IPS-18a (cell line): Measurements from ENCODE around the gene TBC1D22A.

ENCODE experiments used
- H3K27ac ChIP-seq: one replicate; pipeline ENCODE4 v1.5.1; 2013; ENCODE audit warnings: low read length
- H3K27me3 ChIP-seq: one replicate; pipeline ENCODE4 v1.6.1; 2013; ENCODE audit warnings: mild to moderate bottlenecking, low read length; ENCODE audit not compliant: control insufficient read depth, insufficient read depth
- H3K36me3 ChIP-seq: one replicate; pipeline ENCODE4 v1.6.1; 2013; ENCODE audit warnings: low read depth, low read length; ENCODE audit not compliant: control insufficient read depth
- H3K4me1 ChIP-seq: one replicate; pipeline ENCODE4 v1.6.1; 2013; ENCODE audit warnings: low read depth, low read length; ENCODE audit not compliant: control insufficient read depth
- H3K4me3 ChIP-seq: one replicate; pipeline ENCODE4 v1.5.1; 2013; ENCODE audit warnings: low read length
- H3K9ac ChIP-seq: one replicate; pipeline ENCODE4 v1.6.1; 2013; ENCODE audit warnings: mild to moderate bottlenecking, low read length, moderate library complexity
- H3K9me3 ChIP-seq: one replicate; pipeline ENCODE4 v1.6.1; 2013; ENCODE audit warnings: low read depth, low read length; ENCODE audit not compliant: control insufficient read depth

The TBC1D22A gene

GRCh38 chr22:47022075-47022473 is 259.6 kb downstream of the TBC1D22A start:
- Histone ChIP-seq H3K9ac (no peak overlapping the region), H3K36me3 (no peaks in the 10 kb centered on the region), H3K4me3 (no peak overlapping the region), H3K9me3 (no peaks in the 10 kb centered on the region), H3K27ac (no peak overlapping the region), H3K4me1 (peaks cover 6% of the 10 kb centered on the region), H3K27me3 (no peaks in the 10 kb centered on the region)

- no peaks in the 10 kb centered on the region for H3K27me3 ChIP-seq
- H3K9me3 ChIP-seq, result no peaks in the 10 kb centered on the region
- H3K4me1 ChIP-seq, result peaks cover 8% of the 10 kb centered on the region
- H3K4me3 ChIP-seq, result no peak overlapping the region
- no peak overlapping the region for H3K27ac ChIP-seq
- H3K9ac ChIP-seq, result no peak overlapping the region
- no peaks in the 10 kb centered on the region for H3K36me3 ChIP-seq
Measured at GRCh38 chr22:47022475-47022874, 260.0 kb downstream of the TBC1D22A start.

- Histone ChIP-seq H3K9ac (no peak overlapping the region), H3K27ac (no peak overlapping the region), H3K4me1 (peaks cover 20% of the 10 kb centered on the region), H3K9me3 (no peaks in the 10 kb centered on the region), H3K36me3 (no peaks in the 10 kb centered on the region), H3K27me3 (peaks cover 6% of the 10 kb centered on the region), H3K4me3 (no peak overlapping the region)
Measured at GRCh38 chr22:47023871-47024270, 261.4 kb downstream of the TBC1D22A start.

GRCh38 chr22:47027766-47028165 is 265.3 kb downstream of the TBC1D22A start:
- peaks cover 6% of the 10 kb centered on the region for H3K27me3 ChIP-seq
- H3K4me3 ChIP-seq, result no peak overlapping the region
- H3K36me3 ChIP-seq, result no peaks in the 10 kb centered on the region
- no peak overlapping the region for H3K27ac ChIP-seq
- peaks cover 25% of the 10 kb centered on the region for H3K4me1 ChIP-seq
- H3K9ac ChIP-seq, result no peak overlapping the region
- no peaks in the 10 kb centered on the region for H3K9me3 ChIP-seq

- Histone ChIP-seq H3K27ac (no peak overlapping the region), H3K36me3 (no peaks in the 10 kb centered on the region), H3K9ac (no peak overlapping the region), H3K27me3 (peaks cover 6% of the 10 kb centered on the region), H3K4me1 (peaks cover 25% of the 10 kb centered on the region), H3K9me3 (no peaks in the 10 kb centered on the region), H3K4me3 (no peak overlapping the region)
Measured at GRCh38 chr22:47029244-47030074, 267.0 kb downstream of the TBC1D22A start.

GRCh38 chr22:47030143-47030661 is 267.8 kb downstream of the TBC1D22A start:
- H3K4me1 ChIP-seq, result peaks cover 25% of the 10 kb centered on the region
- H3K27me3 ChIP-seq, result peaks cover 6% of the 10 kb centered on the region
- H3K9ac ChIP-seq, result no peak overlapping the region
- no peaks in the 10 kb centered on the region for H3K9me3 ChIP-seq
- H3K27ac ChIP-seq, result no peak overlapping the region
- H3K4me3 ChIP-seq, result no peak overlapping the region
- H3K36me3 ChIP-seq, result no peaks in the 10 kb centered on the region

- Histone ChIP-seq H3K36me3 (no peaks in the 10 kb centered on the region), H3K4me3 (no peak overlapping the region), H3K9me3 (no peaks in the 10 kb centered on the region), H3K27me3 (peaks cover 6% of the 10 kb centered on the region), H3K27ac (no peak overlapping the region), H3K4me1 (peaks cover 25% of the 10 kb centered on the region), H3K9ac (no peak overlapping the region)
Measured at GRCh38 chr22:47030881-47031627, 268.6 kb downstream of the TBC1D22A start.

- peaks cover 24% of the 10 kb centered on the region for H3K4me1 ChIP-seq
- no peaks in the 10 kb centered on the region for H3K36me3 ChIP-seq
Measured at GRCh38 chr22:47031628-47031915, 269.1 kb downstream of the TBC1D22A start.

GRCh38 chr22:47032091-47032943 is 269.9 kb downstream of the TBC1D22A start:
- H3K4me3 ChIP-seq, result no peak overlapping the region
- H3K27ac ChIP-seq, result no peak overlapping the region
- H3K9me3 ChIP-seq, result no peaks in the 10 kb centered on the region
- no peak overlapping the region for H3K9ac ChIP-seq
- peaks cover 6% of the 10 kb centered on the region for H3K27me3 ChIP-seq
- H3K4me1 ChIP-seq, result peaks cover 18% of the 10 kb centered on the region
- H3K36me3 ChIP-seq, result no peaks in the 10 kb centered on the region

More at GRCh38 chr22:47031628-47031915, 269.1 kb downstream of the TBC1D22A start:
- no peak overlapping the region for H3K9ac ChIP-seq
- H3K27ac ChIP-seq, result no peak overlapping the region
- no peaks in the 10 kb centered on the region for H3K9me3 ChIP-seq
- H3K4me3 ChIP-seq, result no peak overlapping the region
- H3K27me3 ChIP-seq, result peaks cover 6% of the 10 kb centered on the region

GRCh38 chr22:47032956-47033647 is 270.7 kb downstream of the TBC1D22A start:
- Histone ChIP-seq H3K36me3 (no peaks in the 10 kb centered on the region), H3K9me3 (no peaks in the 10 kb centered on the region), H3K4me3 (no peak overlapping the region), H3K27me3 (peaks cover 6% of the 10 kb centered on the region), H3K4me1 (peaks cover 11% of the 10 kb centered on the region), H3K27ac (no peak overlapping the region), H3K9ac (no peak overlapping the region)

DNA sequence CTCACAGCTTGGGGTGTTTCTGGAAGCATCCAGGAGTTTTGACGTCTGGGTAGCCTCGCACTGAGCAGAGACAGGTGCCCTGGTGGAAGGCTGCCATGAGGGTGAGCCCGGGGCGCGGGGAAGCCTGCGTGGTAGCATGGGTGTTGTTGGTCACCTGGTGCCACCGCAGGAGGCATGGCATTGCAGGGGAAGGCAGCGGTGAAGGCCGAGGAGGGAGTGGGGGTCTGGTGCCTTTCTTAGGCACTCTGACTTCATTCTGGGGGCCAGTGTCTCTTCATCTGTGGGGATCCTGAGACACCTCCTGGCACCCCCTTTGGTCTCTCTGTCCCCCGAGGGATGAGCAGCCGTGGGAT is 271.2 kb downstream of the TBC1D22A start:
- no peak overlapping the region for H3K4me3 ChIP-seq
- no peak overlapping the region for H3K27ac ChIP-seq
- peaks cover 2% of the 10 kb centered on the region for H3K27me3 ChIP-seq
- H3K36me3 ChIP-seq, result no peaks in the 10 kb centered on the region
- peaks cover 8% of the 10 kb centered on the region for H3K4me1 ChIP-seq
- no peak overlapping the region for H3K9ac ChIP-seq
- H3K9me3 ChIP-seq, result no peaks in the 10 kb centered on the region
